ENCODE data around the gene PRAMEF10.
"Not testable (repeated sequence)": the region's sequence is repeated elsewhere in the genome, so short reads cannot be mapped to it uniquely, and the experiment has no call there.

GRCh38 chr1:12856786-12857185, 41.3 kb downstream of the PRAMEF10 start, which contains the start of gene PRAMEF2:
- not testable (repeated sequence) for TF ChIP-seq CTCF, POLR2A (IDR thresholded peaks at IDR 0.05)

Data from thyroid gland (tissue), 4 donors.